HG03469 (cell line): ENCODE measurements around the gene PFDN1.
"Not testable (repeated sequence)": the region's sequence is repeated elsewhere in the genome, so short reads cannot be mapped to it uniquely, and the experiment has no call there.

ENCODE experiments used
- ATAC-seq: cut with Tn5 transposase; IDR thresholded peaks from one replicate; pipeline ENCODE4 v1.9.1; 2021; ENCODE audit warnings: mild to moderate bottlenecking, moderate library complexity, moderate number of reproducible peaks; ENCODE audit not compliant: unreplicated experiment

PFDN1 gene, protein sequence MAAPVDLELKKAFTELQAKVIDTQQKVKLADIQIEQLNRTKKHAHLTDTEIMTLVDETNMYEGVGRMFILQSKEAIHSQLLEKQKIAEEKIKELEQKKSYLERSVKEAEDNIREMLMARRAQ

GRCh38 chr5:140302786-140303639 is at the start of gene PFDN1:
PFDN1 (minus strand) TSS chr5:140303101; CDS start chr5:140303073, 28 bp downstream.
- ATAC-seq, result peak; percentile 75

- peak; percentile 58 for ATAC-seq
These were observed 48.9 kb upstream of the PFDN1 start for GRCh38 chr5:140351609-140352334.

DNA sequence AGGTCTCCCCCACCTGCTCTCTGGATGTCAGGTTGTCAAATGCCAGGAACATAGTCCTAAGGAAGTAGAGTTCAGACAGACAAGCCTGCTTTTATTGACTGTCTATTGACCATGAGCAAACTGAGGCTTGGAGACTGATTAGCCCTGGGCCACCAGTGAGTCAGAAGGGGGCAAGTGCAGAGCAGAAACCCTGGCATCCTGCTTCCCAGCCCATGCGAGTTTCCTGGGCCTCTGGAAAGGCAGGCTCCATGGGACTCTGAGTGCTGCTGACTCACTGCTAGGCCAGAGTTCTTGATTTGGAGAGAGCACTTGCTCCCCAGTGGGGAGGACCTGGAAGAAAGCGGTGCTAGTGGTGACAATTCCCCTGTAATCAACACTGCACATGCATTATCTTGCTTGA is 46.3 kb upstream of the PFDN1 start:
- no peak for ATAC-seq

GRCh38 chr5:140348104-140348503 is 45.2 kb upstream of the PFDN1 start:
- ATAC-seq, result no peak

GRCh38 chr5:140347360-140347759 is 44.5 kb upstream of the PFDN1 start:
- ATAC-seq, result no peak

GRCh38 chr5:140346348-140347221 is 43.7 kb upstream of the PFDN1 start, which contains the start of gene HBEGF:
HBEGF (minus strand) TSS chr5:140346603; CDS start chr5:140346328, 275 bp downstream.
- ATAC-seq, result peak; percentile 55

DNA sequence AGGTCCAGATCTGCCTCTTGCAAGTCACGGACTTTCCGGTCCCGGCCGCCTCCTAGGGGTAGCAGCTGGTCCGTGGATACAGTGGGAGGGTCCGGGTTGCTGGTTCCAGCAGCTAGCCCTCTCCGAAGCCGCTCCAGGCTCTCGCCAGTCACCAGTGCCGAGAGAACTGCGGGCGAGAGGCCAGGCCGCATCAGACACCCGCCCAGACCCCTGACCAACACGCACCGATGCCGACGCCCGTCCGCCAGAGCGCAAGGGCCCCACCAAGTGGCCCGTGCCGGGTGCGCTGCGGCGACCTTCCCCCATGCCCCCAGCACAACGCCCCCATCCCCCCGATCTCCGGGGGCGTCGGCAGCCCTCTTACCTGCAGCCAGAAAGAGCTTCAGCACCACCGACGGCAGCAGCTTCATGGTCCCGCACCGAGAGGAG is 43.0 kb upstream of the PFDN1 start:
- no peak for ATAC-seq

DNA sequence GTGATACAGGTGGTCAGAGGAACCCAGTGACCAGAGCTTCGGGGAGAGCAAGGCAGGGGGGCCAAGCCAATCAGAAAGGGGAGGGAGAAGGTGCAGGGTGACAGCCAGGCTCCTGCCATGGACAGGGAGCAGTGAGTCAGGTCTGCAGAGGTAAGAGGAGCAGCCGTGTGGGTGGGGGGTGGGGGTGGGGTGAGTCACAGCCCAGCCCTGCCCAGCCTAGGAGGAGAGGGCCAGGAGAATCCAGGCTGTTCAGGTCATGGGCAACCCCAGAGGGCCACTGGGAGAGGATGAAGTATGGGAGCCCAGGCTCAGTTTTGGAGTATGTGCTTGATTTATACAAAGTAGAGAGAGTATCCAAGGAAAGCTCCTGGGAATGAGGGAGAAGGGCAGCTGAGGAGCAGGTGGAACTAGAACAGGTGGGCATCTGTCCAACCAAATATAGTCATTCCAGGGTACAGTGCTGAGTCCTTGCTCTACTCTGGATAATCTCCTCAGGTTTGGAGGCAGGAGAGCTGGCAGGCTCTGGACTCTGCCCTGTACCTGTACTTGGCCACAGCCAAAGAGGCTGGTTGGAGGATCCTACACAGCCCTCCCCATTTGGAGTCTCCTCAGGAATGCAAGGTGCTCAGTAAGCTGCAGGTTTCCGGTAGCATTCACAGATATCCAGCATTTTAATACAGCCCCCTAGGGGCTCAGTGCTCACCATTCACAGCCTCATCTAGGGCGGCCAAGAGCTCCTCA is 42.0 kb upstream of the PFDN1 start:
- ATAC-seq, result no peak

- not testable (repeated sequence) for ATAC-seq
These were observed 40.9 kb upstream of the PFDN1 start for GRCh38 chr5:140343849-140344248.

DNA sequence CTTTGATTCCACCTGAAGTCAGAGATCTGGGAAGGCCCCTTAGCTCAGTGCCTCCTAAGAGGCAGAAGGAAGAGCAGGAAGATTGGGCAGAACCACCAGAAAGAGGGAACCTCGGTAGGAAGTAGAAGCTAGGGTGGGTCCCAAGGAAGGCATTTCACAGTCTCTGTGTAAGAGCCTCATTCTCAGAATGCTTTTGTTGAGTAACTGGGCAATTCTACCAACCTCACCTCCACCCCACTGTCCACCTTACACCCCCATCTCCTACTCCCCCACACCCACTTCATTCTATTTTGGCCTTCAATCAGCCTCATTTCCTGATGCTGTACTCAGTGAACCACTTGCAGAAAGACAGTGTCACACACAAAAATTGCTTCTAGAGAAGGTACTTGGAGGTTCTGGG is 40.0 kb upstream of the PFDN1 start:
- ATAC-seq, result no peak

DNA sequence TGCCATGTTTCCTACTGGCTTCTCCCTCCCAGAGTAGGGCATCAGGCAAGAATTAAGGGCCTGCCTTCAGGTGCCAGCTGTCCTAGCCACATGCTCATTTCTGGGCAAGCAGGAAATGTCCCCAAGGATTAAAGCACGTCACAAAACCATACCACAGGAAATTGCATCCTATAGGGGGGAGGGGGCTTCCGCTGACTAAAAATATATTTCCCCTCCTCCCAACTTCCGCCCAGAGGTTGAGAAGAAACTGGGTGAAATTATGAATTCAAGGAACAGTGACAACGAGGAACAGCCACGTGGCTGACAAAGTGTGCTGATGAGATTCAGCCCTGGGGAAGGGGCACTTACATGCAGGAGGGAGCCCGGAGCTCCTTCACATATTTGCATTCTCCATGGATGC is 39.4 kb upstream of the PFDN1 start:
- no peak for ATAC-seq

DNA sequence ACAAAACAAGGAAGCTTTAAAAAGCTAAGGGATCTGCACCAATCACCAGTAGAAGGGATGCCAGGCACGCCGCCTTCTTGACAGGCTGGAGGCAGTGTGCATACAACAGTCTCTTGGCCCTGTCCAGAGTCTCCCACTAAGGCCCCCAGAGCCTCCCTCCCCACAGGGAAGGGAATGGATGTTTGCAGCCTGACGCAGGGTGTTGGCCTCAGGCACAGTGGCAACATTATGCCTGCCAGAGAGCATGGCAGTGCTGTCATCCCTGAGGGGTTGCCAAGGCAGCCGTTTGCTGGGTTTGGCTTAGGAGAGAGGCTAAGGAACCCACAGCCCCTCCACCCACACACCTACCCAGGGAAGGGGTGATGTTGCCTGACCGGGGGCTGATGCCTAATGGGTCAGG is 38.7 kb upstream of the PFDN1 start:
- ATAC-seq, result no peak

DNA sequence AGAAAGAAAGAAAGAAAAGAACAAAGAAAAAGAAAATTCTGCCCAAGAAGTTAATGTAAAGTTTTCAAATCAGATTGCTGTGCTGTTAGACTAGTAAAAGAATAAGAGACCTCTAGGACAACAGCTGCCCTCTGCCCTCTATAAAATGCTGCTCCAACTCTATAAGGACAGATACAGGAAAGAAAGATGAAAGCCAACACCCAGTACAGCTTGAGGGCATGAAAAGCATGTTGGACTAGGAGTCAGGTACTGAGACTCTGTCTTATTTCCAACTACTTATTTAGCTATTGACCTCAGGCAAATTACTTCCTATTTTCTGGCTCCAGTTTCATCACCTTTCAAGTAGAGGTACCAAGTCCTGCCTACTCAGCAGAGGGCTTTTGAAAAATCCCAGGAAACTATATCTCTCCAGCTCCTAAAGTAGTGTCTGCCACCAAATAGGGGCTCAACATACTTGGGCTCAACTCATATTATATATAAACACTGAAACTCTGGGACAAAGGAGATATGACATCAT is 37.8 kb upstream of the PFDN1 start:
- no peak for ATAC-seq

GRCh38 chr5:140339636-140340035 is 36.7 kb upstream of the PFDN1 start:
- ATAC-seq, result no peak

DNA sequence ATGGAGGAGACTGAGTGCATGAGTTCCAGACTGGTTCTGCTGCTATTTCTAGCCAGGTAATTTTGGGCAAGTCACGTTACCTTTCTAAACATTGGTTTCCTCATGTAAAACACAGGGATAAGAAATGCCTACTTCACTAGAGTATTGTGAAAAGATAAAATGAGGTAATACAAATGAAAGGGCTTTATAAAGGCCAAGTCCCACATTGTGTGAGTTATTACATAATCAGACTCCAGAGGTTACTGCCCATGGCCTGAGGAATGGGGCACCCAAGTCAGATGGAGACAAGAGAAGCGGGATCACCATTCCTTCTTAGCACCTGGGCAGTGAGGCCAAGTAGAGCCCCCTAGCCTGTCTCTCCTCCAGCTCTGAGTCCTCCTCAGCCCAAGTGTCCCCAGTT is 36.0 kb upstream of the PFDN1 start:
- ATAC-seq, result no peak

- no peak for ATAC-seq
These were observed 35.4 kb upstream of the PFDN1 start for GRCh38 chr5:140338336-140338735.

DNA sequence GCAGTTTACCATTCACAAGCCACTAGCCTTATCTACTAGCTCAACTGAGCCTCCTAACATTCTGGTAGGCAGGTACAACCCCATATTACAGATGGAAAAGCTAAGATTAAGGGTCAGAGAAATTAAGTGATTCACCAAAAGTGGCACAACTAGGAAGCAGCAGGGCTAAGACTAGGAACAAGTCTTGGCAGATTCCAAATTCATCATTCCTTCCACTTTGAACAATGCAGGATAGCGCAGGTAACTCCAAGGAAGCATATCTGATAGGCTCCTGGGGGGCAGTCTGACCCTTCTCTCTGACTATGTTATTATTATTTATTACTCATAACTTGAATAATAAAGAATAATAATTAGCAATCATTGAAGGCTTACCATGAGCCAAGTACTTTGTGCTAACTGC is 35.0 kb upstream of the PFDN1 start:
- no peak for ATAC-seq

DNA sequence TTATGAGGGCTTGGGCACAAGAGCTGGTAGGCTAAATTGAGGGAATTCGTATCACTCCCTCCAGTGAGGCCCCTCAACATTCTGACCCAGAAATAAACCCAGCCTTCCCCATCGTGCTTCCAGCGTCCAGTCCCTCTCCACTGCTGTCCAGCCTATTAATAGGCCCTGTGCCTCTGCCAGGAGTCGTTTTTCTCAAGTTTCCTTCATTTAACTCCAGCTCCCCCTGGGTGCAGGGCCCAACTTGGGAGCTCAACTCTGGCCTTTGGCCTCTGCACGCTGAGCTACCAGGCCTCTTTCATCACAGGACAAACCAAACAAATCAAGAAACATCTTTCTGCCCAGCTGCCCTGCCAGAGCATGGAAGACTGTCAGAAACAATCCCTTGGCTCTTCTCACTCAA is 33.5 kb upstream of the PFDN1 start:
- no peak for ATAC-seq

DNA sequence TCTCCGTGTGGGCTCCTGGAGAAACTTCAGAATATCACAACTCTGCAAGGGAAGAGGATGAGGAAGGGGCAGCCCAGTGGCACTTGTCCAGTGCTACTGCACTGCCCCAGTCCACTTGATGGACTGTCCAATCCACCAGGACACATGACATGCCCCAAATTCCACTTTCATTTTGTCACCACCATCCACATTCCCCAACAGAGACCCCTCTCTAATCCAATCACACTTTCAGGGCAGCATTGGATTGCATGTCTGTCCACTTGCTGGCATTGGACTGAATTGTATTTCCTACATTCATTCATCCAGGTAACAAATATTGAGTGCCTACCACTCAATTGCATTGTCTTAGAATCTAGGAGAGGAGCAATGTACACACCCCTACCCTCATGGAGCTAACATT is 28.7 kb upstream of the PFDN1 start:
- ATAC-seq, result no peak
